Stromal cell of bone marrow (primary cell): ENCODE results near the gene CCT8L2.
"Not testable (repeated sequence)": the region's sequence is repeated elsewhere in the genome, so short reads cannot be mapped to it uniquely, and the experiment has no call there.

Experiments
- DNase-seq: peaks from one replicate; pipeline ENCODE4 v3.0.0-alpha.2; 2012; ENCODE audit warnings: low read depth

CCT8L2 gene

DNA sequence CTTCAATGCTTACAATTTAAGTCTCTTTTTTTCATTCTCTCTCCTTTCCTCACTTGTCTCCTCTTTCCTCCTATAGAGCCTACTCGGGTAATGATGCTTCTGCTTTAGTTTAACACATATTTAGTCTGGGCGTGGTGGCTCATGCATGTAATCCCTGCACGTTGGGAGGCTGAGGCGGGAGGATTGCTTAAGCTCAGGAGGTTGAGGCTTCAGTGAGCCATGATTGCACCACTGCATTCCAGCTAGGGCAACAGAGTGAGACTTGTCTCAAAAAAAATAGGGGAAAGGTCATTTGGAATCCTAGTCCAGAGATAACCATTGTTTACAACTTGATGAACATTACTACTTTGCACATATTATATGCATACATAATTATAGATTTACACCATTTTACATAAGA, 1.4 kb upstream of the CCT8L2 start:
- no peak for DNase-seq

DNA sequence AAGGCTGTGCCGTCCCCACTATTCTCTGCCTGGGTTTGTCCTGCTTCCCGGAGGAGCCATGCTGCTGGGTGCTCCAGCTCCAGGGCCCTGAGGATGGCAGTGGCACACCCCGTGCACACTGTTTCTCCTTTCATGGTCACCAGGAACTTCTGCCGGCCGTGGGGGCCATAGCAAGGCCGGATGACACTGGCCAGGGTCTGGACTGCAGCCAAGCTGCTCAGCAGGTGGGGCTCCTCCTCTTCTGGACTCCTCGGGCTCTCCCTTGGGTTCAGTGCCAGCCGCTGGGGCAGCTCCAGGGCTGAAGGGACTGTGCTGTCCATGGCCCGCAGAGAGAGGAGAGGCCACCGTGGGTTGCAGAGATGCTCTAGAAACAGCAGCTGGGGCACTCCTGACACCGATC, 379 bp downstream of the CCT8L2 start:
- not testable (repeated sequence) for DNase-seq

DNA sequence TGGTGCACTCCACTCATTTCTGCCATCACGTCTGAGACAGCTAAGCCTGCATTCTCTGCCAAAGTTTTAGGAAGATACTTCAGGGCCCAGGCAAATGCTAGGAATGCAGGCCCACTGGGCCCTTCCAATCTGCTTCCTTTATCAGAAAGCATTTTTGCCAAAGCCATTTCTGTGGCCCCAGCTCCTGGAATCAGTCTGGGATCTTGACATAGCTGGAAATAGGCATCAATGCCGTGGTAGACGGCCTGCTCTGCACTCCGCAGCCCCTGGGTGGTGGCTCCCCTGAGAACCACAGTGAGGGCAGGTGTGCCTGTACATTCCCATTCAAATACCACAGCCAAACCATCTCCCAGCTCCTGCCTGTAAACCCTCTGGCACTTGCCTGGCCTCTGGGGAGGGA, 1.5 kb downstream of the CCT8L2 start:
- not testable (repeated sequence) for DNase-seq

DNA sequence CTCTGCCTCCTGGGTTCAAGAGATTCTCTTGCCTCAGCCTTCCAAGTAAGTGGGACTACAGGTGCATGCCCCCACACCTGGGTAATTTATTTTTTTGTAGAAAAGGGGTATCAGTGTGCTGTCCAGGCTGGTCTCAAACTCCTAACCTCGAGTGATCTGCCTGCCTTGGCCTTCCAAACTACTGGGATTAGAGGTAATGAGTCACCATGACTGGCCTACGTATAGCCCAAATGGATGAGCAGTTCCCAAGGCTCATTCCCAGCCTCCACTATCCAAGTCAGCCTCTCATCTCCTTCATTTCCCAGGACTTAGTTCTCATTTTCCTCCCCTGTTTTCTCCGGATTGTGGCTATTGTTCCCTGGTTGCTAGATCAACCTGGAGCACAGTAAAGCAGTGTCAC, 5.6 kb downstream of the CCT8L2 start:
- no peak for DNase-seq

DNA sequence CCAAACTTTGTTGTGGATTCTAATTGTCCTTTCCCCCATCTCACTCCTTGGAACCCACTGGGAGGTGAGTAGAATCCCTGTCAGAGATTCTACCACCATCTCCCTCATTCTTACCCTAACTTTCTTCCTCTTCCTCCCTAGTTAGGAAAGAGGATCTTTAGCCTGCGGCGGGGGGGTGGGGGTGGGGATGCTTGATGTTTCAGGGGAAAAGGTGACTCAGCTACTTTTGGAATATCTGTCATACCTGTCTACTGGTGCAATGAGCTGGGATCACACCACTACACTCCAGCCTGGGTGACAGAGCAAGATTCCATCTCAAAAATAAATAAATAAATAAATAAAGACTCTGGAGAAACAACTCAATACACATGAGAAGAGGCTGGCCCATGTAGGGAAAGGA, 6.4 kb downstream of the CCT8L2 start:
- DNase-seq, result no peak

DNA sequence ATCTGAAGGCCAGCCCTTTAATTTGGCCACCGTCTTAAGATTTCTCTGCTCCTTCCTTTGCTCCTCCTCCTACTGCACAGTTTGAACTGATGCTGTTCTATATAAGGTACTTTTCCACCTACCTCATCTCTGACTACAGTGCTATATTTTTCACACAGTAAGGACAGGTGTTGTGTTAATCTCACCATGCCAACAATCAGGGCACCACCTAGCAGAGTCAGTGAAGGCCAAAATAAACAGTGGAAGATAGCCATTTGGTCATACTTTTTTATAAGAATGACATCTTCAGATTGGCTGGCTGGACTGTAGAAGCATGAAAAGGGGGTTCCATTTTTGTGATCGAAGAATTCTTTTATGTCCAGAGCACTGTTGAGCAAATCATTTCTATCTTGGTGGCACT, 11.7 kb downstream of the CCT8L2 start:
- not testable (repeated sequence) for DNase-seq

DNA sequence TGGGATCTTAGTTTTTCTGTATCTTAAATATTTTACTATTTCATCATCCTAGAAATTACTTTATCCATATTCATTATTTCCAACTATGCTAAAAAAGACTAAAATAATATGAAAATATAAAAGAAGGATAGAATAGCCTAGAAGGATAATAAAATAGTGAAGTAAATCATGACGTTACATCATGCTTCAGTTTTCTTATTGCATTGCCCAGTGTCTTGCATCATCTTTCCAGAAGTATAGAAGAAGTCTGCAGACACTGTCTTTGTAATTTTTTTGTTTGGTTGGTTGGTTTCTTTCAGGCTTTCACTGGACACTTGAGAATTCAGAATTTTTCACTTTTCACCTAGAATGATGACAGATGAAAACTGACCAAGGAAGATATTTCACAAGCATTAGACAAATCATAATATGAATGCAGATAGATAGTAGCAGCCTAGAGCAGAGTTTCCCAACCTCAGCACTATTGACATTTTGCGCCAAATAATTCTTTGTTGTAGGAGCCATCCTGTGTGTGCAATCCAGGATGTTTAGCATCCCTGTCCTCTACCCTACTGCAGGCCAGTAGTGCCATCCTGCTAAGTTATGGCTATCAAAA, 23.3 kb downstream of the CCT8L2 start:
- not testable (repeated sequence) for DNase-seq

DNA sequence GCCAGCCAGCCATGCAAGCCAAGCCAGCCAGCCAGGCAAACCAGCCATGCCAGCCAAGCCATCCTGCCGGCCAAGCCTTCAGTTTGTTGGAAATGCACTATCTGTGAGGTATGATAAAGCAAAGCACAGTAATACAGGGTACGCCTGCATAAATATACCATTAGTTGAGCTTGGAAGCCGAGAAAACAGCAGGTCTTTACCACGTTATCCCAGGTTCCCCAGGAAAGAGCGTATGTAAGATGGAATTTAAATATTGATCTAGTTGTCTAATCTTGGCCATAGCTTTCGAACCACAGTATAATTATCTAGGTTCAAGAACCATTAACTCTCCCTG, 24.2 kb downstream of the CCT8L2 start:
- DNase-seq, result no peak

DNA sequence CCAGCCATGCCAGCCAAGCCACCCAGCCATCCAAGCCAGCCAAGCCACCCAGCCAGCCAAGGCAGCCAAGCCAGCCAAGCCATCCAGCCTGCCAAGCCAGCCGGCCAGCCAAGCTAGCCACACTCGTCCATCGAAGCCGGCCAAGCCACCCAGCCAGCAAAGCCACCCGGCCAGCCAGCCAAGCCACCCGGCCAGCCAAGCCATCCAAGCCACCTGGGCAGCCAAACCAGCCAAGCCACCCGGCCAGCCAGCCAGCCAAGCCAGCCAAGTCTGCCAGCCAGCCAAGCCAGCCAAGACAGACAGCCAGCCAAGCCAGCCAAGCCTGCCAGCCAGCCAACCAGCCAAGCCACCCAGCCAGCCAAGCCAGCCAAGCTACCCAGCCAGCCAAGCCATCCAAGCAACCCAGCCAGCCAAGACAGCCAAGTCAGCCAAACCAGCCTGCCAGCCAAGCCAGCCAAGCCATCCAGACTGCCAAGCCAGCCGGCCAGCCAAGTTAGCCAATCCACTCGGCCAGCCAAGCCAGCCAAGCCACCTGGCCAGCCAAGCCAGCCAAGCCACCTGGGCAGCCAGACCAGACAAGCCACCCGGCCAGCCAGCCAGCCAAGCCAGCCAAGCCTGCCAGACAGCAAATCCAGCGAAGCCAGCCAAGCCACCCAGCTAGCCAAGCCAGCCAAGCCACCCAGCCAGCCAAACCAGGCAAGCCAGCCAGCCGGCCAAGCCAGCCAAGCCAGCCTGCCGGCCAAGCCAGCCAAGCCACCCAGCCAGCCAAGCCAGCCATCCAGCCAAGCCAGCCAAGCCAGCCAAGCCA, 24.8 kb downstream of the CCT8L2 start:
- not testable (repeated sequence) for DNase-seq

DNA sequence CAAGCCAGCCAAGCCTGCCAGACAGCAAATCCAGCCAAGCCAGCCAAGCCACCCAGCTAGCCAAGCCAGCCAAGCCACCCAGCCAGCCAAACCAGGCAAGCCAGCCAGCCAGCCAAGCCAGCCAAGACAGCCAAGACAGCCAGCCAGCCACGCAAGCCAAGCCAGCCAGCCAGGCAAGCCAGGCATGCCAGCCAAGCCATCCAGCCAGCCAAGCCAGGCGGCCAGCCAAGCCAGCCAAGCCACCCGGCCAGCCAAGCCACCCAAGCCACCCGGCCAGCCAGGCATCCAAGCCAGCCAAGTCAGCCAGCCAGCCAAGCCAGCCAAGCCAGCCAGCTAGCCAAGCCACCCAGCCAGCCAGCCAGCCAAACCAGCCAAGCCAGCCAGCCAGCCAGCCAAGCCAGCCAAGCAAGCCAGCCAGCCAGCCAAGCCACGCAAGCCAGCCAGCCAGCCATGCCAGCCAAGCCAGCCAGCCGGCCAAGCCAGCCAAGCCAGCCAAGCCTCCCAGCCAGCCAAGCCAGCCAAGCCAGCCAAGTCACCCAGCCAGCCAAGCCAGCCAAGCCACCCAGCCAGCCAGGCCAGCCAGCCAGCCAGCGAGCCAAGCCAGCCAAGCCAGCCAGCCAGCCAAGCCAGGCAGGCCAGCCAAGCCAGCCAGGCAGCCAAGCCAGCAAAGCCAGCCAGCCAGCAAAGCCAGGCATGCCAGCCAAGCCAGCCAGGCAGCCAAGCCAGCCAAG, 26.0 kb downstream of the CCT8L2 start:
- DNase-seq, result not testable (repeated sequence)

DNA sequence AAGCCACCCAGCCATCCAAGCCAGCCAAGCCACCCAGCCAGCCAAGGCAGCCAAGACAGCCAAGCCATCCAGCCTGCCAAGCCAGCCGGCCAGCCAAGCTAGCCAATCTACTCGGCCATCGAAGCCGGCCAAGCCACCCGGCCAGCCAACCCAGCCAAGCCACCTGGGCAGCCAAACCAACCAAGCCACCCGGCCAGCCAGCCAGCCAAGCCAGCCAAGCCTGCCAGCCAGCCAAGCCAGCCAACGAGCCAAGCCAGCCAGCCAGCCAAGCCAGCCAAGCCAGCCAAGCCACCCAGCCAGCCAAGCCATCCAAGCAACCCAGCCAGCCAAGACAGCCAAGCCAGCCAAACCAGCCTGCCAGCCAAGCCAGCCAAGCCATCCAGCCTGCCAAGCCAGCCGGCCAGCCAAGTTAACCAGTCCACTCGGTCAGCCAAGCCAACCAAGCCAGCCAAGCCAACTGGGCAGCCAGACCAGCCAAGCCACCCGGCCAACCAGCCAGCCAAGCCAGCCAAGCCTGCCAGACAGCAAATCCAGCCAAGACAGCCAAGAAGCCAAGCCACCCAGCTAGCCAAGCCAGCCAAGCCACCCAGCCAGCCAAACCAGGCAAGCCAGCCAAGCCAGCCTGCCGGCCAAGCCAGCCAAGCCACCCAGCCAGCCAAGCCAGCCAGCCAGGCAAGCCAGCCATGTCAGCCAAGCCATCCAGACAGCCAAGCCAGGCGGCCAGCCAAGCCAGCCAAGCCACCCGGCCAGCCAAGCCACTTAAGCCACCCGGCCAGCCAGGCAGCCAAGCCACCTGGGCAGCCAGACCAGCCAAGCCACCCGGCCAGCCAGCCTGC, 26.8 kb downstream of the CCT8L2 start:
- not testable (repeated sequence) for DNase-seq

DNA sequence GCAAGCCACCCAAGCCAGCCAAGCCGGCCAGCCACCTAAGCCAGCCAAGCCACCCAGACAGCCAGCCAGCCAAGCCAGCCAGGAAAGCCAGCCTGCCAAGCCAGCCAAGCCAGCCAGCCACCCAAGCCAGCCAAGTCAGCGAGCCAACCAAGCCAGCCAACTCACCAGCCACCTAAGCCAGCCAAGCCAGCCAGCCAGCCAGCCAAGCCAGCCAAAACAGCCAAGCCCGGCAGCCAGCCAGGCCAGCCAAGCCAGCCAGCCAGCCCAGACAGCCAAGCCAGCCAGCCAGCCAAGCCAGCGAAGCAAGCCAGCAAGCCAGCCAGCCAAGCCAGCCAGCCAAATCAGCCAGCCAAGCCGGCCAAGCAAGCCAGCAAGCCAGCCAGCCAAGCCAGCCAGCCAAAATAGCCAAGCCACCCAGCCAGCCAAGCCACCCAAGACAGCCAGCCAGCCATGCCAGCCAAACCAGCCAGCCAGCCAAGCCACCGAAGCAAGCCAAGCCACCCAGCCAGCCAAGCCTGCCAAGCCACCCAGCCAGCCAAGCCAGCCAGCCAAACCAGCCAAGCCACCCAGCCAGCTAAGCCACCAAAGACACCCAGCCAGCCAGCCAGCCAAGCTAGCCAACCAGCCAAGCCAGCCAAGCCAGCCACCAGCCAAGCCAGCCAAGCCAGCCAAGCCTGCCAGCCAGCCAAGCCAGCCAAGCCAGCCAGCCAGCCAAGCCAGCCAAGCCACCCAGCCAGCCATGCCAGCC, 27.6 kb downstream of the CCT8L2 start:
- not testable (repeated sequence) for DNase-seq

DNA sequence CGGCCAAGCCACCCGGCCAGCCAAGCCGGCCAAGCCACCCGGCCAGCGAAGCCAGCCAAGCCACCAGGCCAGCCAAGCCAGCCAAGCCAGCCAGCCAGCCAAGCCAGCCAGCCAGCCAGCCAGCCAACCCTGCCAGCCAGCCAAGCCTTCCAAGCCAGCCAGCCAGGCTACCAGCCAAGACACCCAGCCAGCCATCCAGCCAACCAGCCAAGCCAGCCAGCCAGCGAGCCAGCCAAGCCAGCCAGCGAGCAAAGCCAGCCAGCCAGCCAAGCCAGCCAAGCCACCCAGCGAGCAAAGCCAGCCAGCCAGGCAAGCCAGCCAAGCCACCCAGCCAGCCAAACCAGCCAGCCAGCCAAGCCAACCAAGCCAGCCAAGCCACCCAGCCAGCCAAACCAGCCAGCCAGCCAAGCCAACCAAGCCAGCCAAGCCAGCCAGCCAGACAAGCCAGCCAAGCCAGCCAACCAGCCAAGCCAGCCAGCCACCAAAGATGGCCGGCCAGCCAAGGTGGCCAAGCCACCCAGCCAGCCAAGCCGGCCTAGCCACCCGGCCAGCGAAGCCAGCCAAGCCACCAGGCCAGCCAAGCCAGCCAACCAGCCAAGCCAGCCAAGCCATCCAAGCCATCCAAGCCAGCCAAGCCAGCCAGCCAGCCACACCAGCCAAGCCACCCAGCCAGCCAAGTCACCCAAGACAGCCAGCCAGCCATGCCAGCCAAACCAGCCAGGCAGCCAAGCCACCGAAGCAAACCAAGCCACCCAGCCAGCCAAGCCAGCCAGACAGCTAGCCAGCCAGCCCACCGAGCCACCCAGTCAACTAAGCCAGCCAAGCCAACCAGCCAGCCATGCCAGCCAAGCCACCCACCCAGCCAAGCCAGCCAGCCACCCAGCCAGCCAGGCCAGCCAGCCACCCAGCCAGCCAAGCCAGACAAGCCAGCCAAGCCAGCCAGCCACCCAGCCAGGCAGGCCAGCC, 28.8 kb downstream of the CCT8L2 start:
- DNase-seq, result no peak

DNA sequence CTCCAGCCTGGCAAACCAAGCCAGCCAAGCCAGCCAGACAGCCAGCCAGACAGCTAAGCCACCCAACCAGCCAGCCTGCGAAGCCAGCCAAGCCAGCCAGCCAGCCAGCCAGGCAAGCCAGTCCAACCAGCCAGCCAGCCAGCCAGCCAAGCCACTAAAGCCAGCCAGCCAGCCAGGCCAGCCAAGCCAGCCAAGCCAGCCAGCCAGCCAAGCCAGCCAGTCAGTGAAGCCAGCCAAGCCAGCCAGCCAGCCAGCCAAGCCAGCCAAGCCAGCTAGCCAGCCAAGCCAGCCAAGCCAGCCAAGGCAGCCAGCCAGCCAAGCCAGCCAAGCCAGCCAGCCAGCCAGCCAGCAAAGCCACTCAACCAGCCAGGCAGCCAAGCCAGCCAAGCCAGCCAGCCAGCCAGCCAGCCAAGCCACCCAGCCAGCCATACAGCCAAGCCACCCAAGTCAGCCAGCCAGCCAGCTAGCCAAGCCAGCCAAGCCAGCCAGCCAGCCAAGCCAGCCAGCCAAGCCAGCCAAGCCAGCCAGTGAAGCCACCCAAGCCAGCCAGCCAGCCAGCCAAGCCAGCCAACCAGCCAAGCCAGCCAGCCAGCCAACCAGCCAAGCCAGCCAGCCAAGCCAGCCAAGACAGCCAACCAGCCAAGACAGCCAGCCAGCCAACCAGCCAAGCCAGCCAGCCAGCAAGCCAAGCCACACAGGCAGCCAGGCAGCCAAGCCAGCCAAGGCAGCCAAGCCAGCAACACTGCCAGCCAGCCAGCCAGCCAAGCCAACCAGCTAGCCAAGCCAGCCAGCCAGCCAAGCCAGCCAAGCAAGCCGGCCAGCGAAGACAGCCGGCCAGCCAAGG, 29.7 kb downstream of the CCT8L2 start:
- DNase-seq, result no peak

DNA sequence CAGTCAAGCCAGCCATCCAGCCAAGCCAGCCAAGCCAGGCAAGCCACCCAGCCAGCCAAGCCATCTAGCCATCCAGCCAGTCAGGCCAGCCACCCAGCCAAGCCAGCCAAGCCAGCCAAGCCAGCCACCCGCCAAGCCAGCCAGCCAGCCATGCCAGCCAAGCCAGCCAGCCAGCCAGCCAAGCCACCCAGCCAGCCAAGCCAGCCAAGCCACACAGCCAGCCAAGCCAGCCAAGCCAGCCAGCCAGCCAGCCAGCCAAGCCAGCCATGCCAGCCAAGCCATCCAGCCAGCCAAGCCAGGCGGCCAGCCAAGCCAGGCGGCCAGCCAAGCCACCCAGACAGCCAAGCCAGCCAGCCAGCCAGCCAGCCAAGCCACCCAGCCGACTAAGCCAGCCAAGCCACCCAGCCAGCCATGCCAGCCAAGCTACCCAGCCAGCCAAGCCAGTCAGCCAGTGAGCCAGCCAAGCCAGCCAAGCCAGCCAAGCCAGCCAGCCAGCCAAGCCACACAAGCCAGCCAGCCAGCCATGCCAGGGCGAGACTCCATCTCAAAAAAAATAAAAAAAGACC, 31.4 kb downstream of the CCT8L2 start:
- not testable (repeated sequence) for DNase-seq

DNA sequence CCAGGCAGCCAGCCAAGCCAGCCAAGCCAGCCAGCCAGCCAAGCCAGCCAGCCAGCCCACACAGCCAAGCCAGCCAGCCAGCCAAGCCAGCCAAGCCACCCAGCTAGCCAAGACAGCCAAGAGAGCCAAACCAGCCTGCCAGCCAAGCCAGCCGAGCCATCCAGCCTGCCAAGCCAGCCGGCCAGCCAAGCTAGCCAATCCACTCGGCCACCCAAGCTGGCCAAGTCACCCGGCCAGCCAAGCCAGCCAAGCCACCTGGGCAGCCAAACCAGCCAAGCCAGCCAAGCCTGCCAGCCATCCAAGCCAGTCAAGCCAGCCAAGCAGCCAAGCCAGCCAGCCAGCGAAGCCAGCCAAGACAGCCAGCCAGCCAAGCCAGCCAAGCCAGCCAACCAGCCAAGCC, 32.0 kb downstream of the CCT8L2 start:
- not testable (repeated sequence) for DNase-seq

DNA sequence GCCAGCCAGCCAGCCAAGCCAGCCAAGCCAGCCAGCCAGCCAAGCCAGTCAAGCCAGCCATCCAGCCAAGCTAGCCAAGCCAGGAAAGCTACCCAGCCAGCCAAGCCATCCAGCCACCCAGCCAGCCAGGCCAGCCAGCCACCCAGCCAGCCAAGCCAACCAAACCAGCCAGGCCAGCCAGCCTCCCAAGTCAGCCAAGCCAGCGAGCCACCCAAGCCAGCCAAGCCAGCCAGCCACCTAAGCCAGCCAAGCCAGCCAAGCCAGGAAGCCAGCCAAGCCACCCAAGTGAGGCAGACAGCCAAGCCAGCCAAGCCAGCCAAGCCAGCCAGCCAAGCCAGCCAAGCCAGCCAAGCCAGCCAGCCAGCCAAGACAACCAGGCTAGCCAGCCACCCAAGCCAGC, 32.6 kb downstream of the CCT8L2 start:
- DNase-seq, result not testable (repeated sequence)

DNA sequence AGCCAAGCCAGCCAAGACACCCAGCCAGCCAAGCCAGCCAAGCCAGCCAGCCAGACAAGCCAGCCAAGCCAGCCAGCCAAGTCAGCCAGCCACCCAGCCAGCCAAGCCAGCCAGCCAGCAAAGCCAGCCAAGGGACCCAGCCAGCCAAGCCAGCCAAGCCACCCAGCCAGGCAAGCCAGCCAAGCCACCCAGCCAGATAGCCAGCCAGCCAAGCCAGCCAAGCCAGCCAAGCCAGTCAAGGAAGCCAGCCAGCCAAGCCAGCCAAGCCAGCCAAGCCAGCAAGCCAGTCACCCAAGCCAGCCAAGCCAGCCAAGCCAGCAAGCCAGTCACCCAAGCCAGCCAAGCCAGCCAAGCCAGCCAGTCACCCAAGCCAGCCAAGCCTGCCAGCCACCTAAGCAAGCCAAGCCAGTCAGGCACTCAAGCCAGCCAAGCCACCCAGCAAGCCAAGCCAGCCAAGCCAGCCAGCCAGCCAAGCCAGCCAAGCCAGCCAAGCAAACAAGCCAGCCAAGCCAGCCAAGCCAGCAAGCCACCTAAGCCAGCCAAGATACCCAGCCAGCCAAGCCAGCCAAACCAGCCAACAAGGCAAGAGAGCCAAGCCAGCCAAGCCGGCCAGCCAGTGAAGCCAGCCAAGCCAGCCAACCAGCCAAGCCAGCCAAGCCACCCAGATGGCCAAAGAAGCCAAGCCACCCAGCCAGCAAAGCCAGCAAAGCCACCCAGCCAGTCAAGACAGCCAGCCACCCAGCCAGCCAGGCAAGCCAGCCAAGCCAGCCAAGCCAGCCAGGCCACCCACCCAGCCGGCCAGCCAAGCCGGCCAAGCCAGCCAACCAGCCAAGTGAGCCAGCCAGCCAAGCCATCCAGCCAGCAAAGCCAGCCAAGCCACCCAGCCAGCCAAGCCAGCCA, 33.3 kb downstream of the CCT8L2 start:
- no peak for DNase-seq
